GM21526 (cell line): ENCODE data around the gene SMIM22.

Source experiments
- ATAC-seq: cut with Tn5 transposase; IDR thresholded peaks from one replicate; pipeline ENCODE4 v1.9.1; 2021; ENCODE audit warnings: moderate library complexity; ENCODE audit not compliant: unreplicated experiment, low FRiP score

Gene SMIM22

DNA sequence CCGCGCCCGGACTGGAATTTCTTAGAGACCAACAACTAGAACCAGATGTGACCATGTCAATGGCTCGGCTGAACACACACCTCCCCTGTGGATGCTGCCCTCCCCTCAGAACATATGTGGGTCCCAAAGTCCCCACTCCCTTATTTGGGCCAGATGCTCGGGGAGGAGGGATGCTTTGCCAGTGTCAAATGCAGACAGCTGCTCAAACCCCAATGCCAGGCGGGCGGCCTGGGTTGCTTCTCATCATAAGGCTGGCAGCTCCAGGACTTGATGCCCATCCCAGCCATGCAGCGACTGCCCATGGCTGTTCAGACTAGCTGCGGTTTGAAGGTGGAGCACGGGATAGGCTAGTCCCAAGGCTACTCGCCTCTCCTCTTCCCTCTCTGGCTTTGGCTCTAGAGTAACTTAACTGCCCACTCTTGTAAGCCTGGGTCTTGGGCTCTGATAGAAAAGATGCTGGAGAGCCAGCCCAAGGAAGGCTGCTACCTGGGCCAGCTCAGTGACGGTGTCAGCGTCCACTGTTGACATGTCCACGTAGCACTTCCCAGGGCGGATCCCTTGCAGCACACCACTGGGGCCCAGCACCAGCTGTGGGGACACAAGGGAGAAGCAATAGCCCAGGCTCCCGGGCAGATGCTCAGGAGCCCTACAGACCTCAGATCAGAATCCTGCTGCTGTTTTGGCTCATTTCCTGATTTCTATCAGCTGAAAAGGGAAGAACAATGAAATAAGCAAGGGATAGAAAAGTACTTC, 18.3 kb downstream of the SMIM22 start:
- no peak for ATAC-seq

DNA sequence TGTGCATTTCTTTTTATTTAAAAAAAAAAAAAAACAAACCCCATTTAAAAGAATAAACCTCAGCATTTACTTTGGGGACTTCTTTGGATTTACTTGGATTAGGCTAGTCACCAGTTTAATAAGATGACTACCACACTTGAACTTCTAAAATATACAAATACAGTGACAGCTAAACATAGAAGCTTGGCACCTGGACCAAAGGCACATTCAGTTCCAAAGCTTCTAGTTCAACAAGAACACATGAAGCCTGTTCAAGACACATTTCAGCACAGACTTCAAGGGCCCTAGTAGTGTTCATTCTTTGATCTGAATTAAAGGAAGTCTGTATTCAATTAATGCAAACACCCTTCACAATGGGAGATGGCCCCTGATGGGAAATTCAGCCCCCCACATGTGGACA, 18.9 kb downstream of the SMIM22 start:
- ATAC-seq, result no peak

DNA sequence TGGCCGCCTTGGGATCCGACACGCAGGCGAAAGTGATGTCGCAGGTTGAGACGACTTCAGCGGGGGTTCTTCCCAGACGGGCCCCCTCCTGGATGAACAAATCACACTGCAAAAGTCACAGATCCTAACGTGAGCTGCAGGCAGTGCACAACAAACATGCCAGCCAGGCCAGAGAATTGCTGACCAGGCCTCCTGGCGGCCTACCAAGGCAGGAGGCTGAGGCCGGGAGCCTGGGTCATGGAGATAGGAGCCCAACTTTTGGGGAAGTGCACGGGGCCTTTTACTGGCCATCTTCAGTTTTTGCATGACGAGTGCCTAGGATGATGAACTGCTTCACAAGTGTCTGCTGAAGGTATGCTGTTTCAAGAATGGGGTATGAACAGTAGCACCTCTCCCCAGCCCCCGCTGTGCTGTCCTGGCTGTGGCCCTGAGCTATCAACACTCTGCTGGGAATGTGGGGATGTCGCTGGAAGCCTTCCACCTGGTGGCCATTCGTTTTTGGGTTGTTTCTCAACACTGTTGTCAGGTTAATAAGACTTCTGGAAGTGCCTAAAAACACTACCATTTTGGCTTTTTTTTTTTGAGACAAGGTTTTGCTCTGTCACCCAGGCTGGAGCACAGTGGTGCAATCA, 19.5 kb downstream of the SMIM22 start:
- no peak for ATAC-seq

DNA sequence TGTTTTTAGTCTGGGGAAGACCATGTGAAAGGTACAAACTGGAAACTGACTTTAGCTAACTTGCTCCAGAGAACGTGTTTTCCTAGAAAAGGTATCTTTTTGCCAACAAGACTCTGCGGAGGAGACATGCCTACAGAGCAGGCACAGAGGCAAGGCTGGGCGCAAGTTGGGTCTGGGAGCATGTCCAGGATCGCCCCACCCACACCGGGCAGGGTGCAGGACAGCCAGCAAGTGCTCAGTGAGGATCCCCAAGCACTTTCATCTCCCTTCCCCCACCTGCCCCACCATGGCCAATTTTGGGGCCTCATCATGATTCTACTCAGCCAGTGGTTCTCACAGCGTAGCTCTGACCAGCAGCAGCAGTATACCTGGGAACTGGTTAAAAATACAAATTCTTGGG, 25.5 kb downstream of the SMIM22 start:
- ATAC-seq, result no peak

DNA sequence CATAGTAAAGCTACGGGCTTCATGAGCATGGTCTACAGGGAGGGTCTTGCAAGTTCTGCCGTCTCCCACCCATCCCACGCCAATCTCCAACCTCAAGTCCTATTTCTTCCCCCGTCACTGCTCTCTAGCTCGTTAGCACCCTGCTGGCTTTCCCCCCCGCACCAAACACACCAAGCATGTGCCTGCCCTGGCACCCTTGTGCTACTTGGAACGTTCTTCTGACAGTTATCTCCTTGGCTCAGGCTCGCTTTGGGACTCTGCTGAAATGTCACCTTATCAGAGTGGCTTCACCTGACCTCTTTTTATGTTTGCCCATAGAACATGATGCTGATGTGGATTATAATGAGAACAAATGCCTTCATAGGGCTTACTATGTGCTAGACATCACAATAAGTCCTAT, 30.0 kb downstream of the SMIM22 start:
- ATAC-seq, result no peak

DNA sequence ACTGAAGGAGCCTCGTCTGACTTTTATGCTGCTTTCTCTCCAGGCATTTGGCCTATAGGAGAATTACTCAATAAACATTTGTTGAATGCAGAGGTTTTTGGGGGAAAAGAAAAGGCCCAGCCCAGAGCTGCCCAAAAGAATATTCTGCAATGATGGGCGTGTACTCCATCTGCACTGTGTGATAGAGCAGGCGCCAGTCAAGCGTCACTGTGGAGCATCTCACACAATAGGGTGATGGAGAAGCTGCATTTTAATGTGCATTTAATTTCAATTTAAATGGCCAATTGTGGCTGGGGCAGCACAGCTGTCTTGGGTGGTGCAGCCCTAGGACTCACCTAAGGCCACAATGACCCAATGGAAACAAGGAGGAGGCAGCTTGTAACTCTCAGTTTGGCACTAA, 31.4 kb downstream of the SMIM22 start:
- ATAC-seq, result no peak

DNA sequence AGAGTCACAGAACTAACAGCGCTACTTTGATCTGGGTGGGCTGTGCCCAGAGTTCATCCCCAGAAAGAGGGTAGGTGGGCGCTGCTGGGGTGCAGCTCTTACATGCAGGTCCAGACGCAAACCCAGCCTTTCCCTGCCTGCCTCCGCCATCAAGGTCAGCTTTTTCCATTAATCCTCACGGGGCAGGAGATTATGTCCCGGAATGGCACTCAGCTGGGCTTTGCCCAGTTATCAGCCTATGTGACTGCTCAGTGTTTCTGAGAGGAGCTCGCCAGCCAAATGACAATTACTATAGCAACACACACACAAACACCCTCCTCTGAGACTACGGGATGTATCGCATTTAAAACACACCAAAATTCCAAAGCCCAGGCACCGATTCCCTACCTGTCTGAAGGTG, 31.8 kb downstream of the SMIM22 start:
- ATAC-seq, result no peak

DNA sequence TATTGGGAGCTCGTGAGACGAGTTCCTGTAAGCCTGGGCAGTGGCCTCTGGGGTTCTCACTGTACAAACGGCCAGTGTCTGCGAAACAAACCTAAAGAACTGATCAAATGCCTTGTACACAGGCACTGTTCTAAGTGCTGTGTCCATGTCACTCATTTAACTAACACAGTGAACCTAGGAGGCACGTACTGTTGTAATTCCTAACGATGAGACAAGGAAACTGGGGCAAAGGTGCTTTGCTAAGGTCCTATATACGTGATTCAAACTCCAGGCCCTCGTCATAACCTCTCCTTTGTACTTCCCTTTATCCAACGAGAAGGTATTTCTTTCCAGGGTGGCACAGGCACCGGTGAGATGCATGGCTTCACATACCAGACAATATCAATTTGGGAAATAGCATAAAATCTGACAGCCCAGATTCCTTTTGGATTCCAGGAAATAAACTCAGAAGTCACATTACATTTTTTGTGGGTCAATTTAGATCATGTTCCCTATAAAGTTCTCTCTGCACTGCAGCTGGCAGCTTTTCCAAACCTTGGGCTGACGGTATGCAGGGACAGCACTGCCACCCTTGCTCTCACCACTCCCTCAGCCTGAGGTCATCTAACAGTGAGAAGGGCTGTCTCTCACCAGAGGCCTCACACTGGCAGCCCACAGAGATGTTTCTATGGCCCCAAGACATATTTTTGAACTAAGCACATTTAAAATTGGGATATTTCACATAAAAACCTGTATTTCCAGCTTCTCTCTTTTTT, 33.6 kb downstream of the SMIM22 start:
- ATAC-seq, result no peak

DNA sequence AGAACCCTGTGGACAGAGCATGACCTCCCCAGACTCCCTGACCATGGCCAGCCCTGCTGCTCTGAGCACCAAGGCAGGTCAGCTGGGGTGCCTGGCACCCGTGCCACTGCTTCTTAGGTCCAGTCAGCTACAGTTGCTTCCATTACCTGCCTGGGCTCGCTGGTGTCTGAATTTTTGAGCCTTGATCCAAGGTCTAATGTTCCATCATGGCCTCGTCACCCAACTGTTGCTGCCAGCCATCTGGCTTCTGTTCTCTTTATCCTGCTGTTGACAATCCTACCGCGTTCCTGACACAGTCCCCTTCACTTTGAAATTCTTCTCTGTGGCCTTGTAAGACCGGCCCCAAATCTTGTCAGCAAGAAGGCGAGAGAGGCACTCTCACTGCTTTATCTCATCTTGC, 35.2 kb downstream of the SMIM22 start:
- no peak for ATAC-seq

DNA sequence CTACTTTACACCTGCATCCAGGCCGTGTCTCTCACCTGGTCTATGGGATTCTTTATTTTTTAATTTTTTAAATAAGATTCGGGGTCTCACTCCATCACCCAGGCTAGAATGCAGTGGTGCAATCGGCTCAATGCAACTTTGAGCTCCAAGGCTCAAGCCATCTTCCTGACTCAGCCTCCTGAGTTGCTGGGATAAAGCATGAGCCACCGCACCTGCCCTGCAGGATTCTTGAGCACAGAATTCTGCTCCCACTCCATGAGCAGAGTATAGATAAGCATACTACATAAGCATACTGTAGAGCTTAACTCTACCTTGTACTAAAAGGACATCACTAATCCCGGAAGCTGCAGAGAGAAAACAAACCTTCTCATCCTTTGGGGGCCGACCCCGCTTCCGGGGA, 36.4 kb downstream of the SMIM22 start:
- no peak for ATAC-seq

DNA sequence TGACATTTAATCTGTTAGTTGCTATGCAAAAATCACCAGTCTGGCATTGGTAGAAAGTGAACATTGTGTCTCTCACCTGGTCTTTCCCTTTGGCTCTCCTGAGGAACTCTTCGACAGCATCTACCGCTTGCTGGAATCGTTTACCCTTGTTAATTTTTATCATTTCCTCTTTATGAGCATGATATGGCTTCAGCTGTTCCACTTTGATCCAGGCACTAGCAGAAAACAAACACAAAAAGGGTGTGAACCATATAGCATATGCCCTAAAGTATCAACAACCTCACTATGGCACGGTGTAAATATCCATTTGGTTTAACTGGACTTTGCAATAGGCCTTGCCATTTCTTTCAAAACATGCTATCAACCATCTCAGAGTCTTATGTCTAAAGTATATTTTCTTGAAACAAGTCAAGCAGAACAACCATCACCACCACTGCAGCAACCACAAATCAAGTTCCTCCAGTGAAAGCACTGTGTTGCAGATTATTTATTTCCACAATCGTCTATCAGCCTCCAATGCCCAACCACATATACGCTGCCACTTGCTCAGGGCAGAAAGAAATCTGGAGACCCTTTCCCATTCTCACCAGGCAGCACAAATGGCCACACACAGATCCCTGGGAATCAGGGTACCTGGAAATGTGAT, 37.7 kb downstream of the SMIM22 start:
- no peak for ATAC-seq

DNA sequence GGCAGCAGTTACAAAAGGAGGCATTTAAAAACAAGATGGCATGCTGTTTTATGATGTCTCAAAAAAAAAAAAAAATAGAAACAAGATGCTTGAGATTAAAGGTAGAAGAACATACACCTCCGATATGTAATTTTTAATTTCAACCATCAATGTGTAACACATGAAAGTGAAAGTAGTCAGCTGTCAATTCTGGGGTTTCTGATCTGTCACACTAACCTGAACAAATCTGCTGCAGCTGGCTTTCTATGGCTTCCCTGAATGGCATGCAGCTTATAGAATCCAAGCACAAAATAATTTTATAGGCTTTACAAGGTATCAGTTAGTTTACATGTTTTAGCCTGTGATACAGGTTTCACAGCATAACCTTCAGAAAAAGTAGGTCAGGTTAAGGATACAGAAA, 38.4 kb downstream of the SMIM22 start:
- no peak for ATAC-seq

DNA sequence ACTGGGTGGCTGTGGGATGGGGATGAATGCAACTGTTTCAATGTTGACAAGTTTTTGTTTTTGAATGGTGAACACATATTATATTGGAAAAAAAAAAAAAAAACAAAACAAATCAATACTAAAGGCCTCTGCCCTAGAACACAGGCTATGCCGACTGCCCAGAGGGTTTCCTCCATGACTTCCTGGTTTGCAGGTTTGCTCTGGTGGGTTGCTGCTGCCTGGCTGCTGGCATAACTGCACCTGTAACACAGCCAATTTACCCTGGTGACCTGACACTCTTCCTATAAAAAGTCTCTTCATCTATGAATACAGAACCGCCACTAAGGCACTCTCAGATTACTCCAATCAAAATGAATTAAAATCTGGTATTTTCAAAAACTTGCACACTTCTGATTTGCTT, 41.6 kb downstream of the SMIM22 start:
- ATAC-seq, result no peak

DNA sequence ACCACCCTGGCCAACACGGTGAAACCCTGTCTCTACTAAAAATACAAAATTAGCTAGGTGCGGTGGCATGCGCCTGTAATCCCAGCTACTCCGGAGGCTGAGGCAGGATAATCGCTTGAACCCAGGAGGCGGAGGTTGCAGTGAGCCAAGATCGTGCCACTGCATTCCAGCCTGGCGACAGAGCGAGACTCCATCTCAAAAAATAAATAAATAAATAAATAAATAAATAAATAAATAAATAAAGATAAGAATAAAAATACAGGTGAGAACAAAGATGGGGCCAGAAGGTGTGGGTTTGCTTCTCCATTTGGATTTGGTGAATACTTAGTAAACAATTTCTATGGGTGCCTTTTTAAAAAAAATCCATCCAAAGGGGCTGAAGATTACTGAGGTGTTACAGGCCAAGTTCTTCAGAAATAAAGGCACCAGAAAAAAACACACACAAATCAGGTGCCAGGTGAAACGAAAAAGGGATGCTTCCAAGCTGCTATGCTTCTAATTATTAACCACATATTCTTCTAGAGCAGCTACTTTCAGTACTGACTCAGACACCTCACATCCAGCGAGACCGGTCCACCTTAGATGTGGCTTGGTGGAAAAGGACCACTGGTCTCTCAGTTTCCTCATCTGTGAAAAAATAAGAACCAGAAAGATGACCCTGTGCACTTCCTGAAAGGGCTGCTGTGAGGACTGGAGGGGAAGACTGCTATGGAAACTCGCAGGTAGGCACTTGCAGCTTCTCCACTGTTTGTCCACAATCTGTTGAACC, 42.7 kb downstream of the SMIM22 start:
- ATAC-seq, result no peak

DNA sequence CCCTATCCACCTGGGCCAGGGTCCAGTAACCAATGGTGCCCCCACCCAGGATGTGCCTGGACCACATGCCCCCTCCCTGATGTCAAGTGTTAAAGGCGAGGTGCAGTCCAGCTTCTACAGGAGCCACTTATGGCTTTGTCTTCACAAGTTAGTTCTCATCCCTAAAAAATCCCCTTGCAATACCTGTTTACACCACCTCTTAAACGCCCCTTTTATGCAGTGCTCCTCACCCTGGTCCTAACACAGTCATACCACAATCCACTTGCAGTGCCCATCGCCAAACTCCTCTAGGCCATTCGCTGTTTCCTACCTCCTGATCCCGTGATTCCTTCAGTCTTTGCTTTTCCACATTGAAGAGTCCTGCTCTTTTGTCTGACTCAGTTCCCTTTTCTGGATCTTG, 44.8 kb downstream of the SMIM22 start:
- ATAC-seq, result no peak

DNA sequence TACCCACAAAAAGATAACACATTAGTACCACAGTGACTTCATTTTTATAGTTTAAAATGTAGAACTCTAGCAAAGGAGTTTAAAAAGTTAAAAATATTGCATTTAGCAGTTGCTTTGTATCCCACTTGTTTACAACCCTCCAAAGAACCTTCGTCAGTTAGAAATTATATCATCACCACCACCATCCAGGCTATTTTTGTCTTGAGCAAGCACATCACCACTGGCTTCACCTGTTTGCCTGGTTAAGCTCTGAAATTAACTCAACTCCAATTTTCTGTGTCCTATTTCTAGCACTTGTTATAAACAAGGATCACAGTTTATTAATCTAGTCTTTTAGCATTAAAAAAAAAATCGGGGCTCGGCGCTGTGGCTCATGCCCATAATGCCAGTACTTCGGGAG, 45.8 kb downstream of the SMIM22 start:
- no peak for ATAC-seq
